22Rv1 (cell line): Measurements from ENCODE around the gene PATE1.

Experiments
- ZFX ChIP-seq: fragments of 450-650 bp; IDR thresholded peaks from 2 replicates; pipeline ENCODE4 v1.6.1; 2017; ENCODE audit warnings: antibody characterized with exemption, borderline replicate concordance
- TF ChIP-seq, protein P1 (sequence below): fragments of 450-650 bp; IDR thresholded peaks from 2 replicates; pipeline ENCODE4 v1.5.1; 2017; ENCODE audit warnings: mild to moderate bottlenecking

DNA sequence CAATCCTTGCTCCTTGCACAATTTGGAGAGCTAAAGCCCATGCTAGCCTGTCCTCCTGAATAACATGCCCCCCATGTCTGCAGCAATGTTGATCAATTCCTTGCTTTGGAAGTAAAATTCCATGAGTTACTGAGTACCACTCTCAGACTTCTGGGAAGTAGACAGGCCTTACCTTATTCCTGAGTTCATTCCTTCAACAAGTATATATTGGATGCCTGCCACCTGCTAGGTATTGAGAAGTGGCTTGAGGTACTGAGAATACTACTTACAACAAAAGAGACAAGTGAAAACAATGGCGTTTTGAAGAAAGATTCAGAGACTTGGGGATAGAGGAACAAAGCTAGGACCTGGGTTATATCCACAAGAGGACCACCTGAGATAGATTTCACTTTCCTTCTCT, 20.2 kb downstream of the PATE1 start:
- TF ChIP-seq, protein P1, sequence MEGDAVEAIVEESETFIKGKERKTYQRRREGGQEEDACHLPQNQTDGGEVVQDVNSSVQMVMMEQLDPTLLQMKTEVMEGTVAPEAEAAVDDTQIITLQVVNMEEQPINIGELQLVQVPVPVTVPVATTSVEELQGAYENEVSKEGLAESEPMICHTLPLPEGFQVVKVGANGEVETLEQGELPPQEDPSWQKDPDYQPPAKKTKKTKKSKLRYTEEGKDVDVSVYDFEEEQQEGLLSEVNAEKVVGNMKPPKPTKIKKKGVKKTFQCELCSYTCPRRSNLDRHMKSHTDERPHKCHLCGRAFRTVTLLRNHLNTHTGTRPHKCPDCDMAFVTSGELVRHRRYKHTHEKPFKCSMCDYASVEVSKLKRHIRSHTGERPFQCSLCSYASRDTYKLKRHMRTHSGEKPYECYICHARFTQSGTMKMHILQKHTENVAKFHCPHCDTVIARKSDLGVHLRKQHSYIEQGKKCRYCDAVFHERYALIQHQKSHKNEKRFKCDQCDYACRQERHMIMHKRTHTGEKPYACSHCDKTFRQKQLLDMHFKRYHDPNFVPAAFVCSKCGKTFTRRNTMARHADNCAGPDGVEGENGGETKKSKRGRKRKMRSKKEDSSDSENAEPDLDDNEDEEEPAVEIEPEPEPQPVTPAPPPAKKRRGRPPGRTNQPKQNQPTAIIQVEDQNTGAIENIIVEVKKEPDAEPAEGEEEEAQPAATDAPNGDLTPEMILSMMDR = no peak
- TF ChIP-seq ZFX = no peak
